CD4-positive, alpha-beta T cell (primary cell): ENCODE data around the gene HLA-DOA. TPM values are rescaled to one million over a fixed set of nuclear protein-coding genes. Genes with fewer than 3 reads are reported as not detected.

Experiments used
- ATAC-seq: fragments of 200-7000 bp; cut with Tn5 transposase; one replicate; pipeline ENCODE4 v1.10.0; 2022; ENCODE audit warnings: mild to moderate bottlenecking; ENCODE audit not compliant: poor library complexity
- CTCF ChIA-PET: fragments of 350-600 bp; sonication (Branson Sonifier 250); formaldehyde crosslinking; loops from one replicate; lab custom pipeline; 2021; ENCODE audit warnings: antibody characterized with exemption, inconsistent platforms; lab: Charles Lee
- POLR2A ChIA-PET: fragments of 350-600 bp; sonication (Branson Sonifier 250); formaldehyde crosslinking; loops from one replicate; lab custom pipeline; 2021; ENCODE audit warnings: antibody characterized with exemption, inconsistent platforms; lab: Charles Lee
- DNase-seq, 14 experiments: peaks; one replicate each; pipeline ENCODE4 v3.0.0-alpha.2; 2013 to 2020; ENCODE audit warnings: mixed read lengths in 2 of 14
- H3K27ac ChIP-seq, 2 donors: one replicate each; pipeline versions ENCODE4 v1.5.1 to v1.7.0; 2013; ENCODE audit warnings: low read length in 2 of 2, low read depth in 1 of 2, mild to moderate bottlenecking in 1 of 2
- H3K27me3 ChIP-seq, 2 experiments: 1 replicate in 1 of 2; 2 replicates in 1 of 2; pipeline versions ENCODE4 v1.6.1 to v1.7.0; 2013; ENCODE audit warnings: low read length in 2 of 2, control low read depth in 1 of 2, mild to moderate bottlenecking in 1 of 2, moderate library complexity in 1 of 2; ENCODE audit not compliant: insufficient read depth in 2 of 2, control insufficient read depth in 1 of 2
- H3K36me3 ChIP-seq: one replicate; pipeline ENCODE4 v1.6.1; 2013; ENCODE audit warnings: low read length, control low read depth; ENCODE audit not compliant: insufficient read depth
- H3K4me1 ChIP-seq: one replicate; pipeline ENCODE4 v1.6.1; 2013; ENCODE audit warnings: low read length, control low read depth; ENCODE audit not compliant: insufficient read depth
- H3K4me3 ChIP-seq: one replicate; pipeline ENCODE4 v1.5.1; 2013; ENCODE audit warnings: mild to moderate bottlenecking, low read length, moderate library complexity
- H3K9me3 ChIP-seq, 2 experiments: 1 replicate in 1 of 2; 2 replicates in 1 of 2; pipeline versions ENCODE4 v1.6.1 to v1.7.0; 2013; ENCODE audit warnings: low read length in 2 of 2, mild to moderate bottlenecking in 2 of 2, control low read depth in 1 of 2, moderate library complexity in 1 of 2; ENCODE audit not compliant: control insufficient read depth in 1 of 2, insufficient read depth in 1 of 2
- H3K27ac Mint-ChIP-seq: one replicate; pipeline ENCODE4 v1.8.0; 2020; ENCODE audit warnings: mixed read lengths
- H3K27me3 Mint-ChIP-seq: one replicate; pipeline ENCODE4 v1.8.0; 2021; ENCODE audit warnings: mixed read lengths
- H3K36me3 Mint-ChIP-seq: one replicate; pipeline ENCODE4 v1.8.0; 2021; ENCODE audit warnings: low read depth, mixed read lengths
- H3K4me1 Mint-ChIP-seq: one replicate; pipeline ENCODE4 v1.8.0; 2021; ENCODE audit warnings: low read depth, mixed read lengths
- H3K4me3 Mint-ChIP-seq: one replicate; pipeline ENCODE4 v1.8.0; 2020; ENCODE audit warnings: mild to moderate bottlenecking, mixed read lengths
- H3K9me3 Mint-ChIP-seq: one replicate; pipeline ENCODE4 v1.8.0; 2020; ENCODE audit warnings: mixed read lengths
- CTCF ChIP-seq: fragments of 200-600 bp; IDR thresholded peaks from one replicate; pipeline ENCODE4 v1.8.0; 2022; ENCODE audit warnings: antibody characterized with exemption, mild to moderate bottlenecking
- intact Hi-C, 2 experiments: fragments of 100-400 bp; cut with DNase I in 1 of 2; cut with micrococcal nuclease in 1 of 2; formaldehyde crosslinking; loops; one replicate each; pipeline versions ENCODE4 v1.15.1 to v1.9.0; 2023 to 2025; cut with DNase I, micrococcal nuclease
- total RNA-seq, 174 experiments: library from RNA in 2 of 174; stranded (reverse) in 2 of 174; gene quantifications; one replicate each; pipeline ENCODE4 v1.2.3 and lab custom pipeline; 2021 to 2026

Gene HLA-DOA
- total RNA-seq, 2 experiments from 2014 or later: 5.9 to 6.1 TPM

- Mint-ChIP-seq H3K4me3 (no peak overlapping the region), H3K27me3 (peaks cover 5% of the 10 kb centered on the region), H3K9me3 (no peaks in the 10 kb centered on the region), H3K36me3 (no peaks in the 10 kb centered on the region), H3K4me1 (peaks cover 42% of the 10 kb centered on the region), H3K27ac (no peak overlapping the region)
- Histone ChIP-seq H3K27me3 (peaks cover 8 to 10% of the 10 kb centered on the region in 2 experiments), H3K4me1 (peaks cover 21% of the 10 kb centered on the region), H3K36me3 (no peaks in the 10 kb centered on the region), H3K9me3 (no peaks in the 10 kb centered on the region), H3K27ac (no peak overlapping the region), H3K4me3 (no peak overlapping the region)
- no peak for DNase-seq
- TF ChIP-seq CTCF: no peak
- intact Hi-C loops: loop anchor here (1.0 to 2.0 kb wide), 4 partner anchors 77 to 233 kb away; no protein-coding TSS in a partner anchor
- CTCF ChIA-PET: interaction anchor here (1.2 to 4.6 kb wide), 5 partner anchors 16 to 233 kb away, joined by 3 to 35 read pairs (median 4); no protein-coding TSS in a partner anchor
- POLR2A ChIA-PET: interaction anchor here (3.4 kb wide), 1 partner anchor 233 kb away, joined by 20 read pairs; no protein-coding TSS in a partner anchor
- ATAC-seq: no peak
Observed at GRCh38 chr6:33015798-33016197, 6.4 kb upstream of the HLA-DOA start.

- peaks cover 5% of the 10 kb centered on the region for H3K27me3 Mint-ChIP-seq
- Histone ChIP-seq H3K27me3 (peaks cover 8 to 10% of the 10 kb centered on the region in 2 experiments), H3K9me3 (no peaks in the 10 kb centered on the region), H3K27ac (no peak overlapping the region), H3K4me3 (no peak overlapping the region), H3K4me1 (peaks cover 22% of the 10 kb centered on the region), H3K36me3 (no peaks in the 10 kb centered on the region)
- peaks cover 36% of the 10 kb centered on the region for H3K4me1 Mint-ChIP-seq
- CTCF ChIA-PET: interaction anchor here (0.7 to 4.6 kb wide), 9 partner anchors 15 to 234 kb away, joined by 3 to 35 read pairs (median 3); partner anchors contain the start of gene HLA-DMA
- ATAC-seq: peak; percentile 78
- no peak overlapping the region for H3K27ac Mint-ChIP-seq
- TF ChIP-seq CTCF: peak; percentile 89
- peak in 9 of 14 experiments; percentile 8 to 88 (median 48) for DNase-seq
- H3K4me3 Mint-ChIP-seq: no peak overlapping the region
- H3K36me3 Mint-ChIP-seq: no peaks in the 10 kb centered on the region
- POLR2A ChIA-PET: interaction anchor here (1.0 to 3.4 kb wide), 5 partner anchors 43 to 234 kb away, joined by 3 to 20 read pairs (median 3); partner anchors contain the start of gene HLA-DPB1
- H3K9me3 Mint-ChIP-seq: no peaks in the 10 kb centered on the region
- intact Hi-C loops: loop anchor here (1.0 to 2.0 kb wide), 7 partner anchors 67 to 234 kb away; partner anchors contain the start of genes RXRB (in 1 of the 2) and SLC39A7 (in 1 of the 2)
Observed at GRCh38 chr6:33014841-33015634, 5.6 kb upstream of the HLA-DOA start.

GRCh38 chr6:33013608-33014007 is 4.2 kb upstream of the HLA-DOA start:
- no peaks in the 10 kb centered on the region for H3K9me3 ChIP-seq
- ChIA-PET CTCF (interaction anchor here (1.4 to 4.6 kb wide), 2 partner anchors 70 to 235 kb away, joined by 4 to 35 read pairs; no protein-coding TSS in a partner anchor), POLR2A (interaction anchor here (1.7 to 3.4 kb wide), 2 partner anchors 62 to 235 kb away, joined by 5 to 20 read pairs; partner anchors contain the start of gene HLA-DPB1)
- H3K27ac ChIP-seq: no peak overlapping the region
- H3K27me3 ChIP-seq: peaks cover 8 to 17% of the 10 kb centered on the region in 2 experiments
- Mint-ChIP-seq H3K36me3 (no peaks in the 10 kb centered on the region), H3K27ac (no peak overlapping the region), H3K9me3 (no peaks in the 10 kb centered on the region), H3K27me3 (peaks cover 5% of the 10 kb centered on the region), H3K4me1 (peaks cover 34% of the 10 kb centered on the region), H3K4me3 (no peak overlapping the region)
- intact Hi-C loops: loop anchor here (1.0 to 2.0 kb wide), 7 partner anchors 69 to 235 kb away; partner anchors contain the start of genes RXRB (in 1 of the 2) and SLC39A7 (in 1 of the 2)
- no peak for TF ChIP-seq CTCF
- ATAC-seq: no peak
- no peaks in the 10 kb centered on the region for H3K36me3 ChIP-seq
- DNase-seq: no peak
- peaks cover 22% of the 10 kb centered on the region for H3K4me1 ChIP-seq
- H3K4me3 ChIP-seq: no peak overlapping the region
